Measurements from ENCODE around the gene ZNF582.
"Not testable (repeated sequence)": the region's sequence is repeated elsewhere in the genome, so short reads cannot be mapped to it uniquely, and the experiment has no call there.

Gene ZNF582

DNA sequence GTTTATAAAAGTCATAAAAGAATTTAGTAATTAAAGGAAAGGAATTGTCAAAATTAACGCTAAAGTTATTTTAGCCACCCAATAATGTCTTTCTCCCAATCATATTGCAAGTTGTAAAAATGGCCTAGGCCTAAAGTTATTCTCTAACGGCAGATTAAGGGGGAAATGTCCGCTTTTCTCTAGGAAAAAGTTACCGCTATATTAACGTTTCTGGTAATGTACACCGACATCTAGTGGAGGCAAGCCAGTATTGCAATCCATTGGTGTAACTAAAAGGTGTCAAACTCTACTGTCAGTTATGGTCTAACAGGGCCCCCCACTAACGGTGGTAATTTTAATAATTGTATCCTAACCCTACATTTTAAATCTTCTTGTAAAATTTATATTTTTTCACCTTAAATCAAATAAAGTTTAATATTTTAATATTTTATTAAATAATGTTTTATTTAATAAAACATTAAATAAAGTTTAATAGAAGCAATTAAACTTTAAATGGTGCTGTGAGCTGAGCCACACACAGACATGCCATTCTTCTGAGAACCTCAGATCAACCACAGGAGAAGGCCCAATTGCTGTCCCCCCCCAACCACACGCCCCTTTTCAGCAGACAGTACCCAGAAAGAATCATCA is 42.8 kb downstream of the ZNF582 start:
- DNase-seq = peak; percentile 3 to 64 (median 21)

DNA sequence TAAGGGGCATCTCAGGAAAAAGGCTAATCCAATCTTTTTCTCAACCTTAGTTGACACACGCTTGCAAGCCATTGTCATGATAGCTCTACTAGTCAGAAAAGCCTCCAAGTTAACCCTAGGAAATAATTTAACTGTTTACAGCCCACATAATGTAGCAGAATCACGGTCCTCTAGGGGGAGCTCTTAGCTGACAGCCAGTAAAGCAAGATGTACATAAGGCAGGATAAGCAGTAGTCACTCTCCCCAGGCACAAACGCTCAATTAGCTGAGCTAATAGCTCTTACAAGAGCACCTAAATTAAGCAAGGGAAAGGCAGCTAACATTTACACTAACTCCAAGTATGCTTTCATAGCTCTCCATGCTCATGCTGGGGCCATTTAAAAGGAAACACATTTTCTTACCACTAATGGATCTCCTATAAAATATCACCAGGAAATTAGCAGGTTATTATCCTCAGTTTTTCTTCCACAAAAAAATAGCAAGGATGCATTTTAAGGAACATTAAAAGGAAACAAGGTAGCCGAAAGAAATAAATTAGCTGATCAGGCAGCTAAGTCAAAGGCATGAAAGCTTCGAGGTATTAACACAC is 45.0 kb downstream of the ZNF582 start:
- no peak for DNase-seq

DNA sequence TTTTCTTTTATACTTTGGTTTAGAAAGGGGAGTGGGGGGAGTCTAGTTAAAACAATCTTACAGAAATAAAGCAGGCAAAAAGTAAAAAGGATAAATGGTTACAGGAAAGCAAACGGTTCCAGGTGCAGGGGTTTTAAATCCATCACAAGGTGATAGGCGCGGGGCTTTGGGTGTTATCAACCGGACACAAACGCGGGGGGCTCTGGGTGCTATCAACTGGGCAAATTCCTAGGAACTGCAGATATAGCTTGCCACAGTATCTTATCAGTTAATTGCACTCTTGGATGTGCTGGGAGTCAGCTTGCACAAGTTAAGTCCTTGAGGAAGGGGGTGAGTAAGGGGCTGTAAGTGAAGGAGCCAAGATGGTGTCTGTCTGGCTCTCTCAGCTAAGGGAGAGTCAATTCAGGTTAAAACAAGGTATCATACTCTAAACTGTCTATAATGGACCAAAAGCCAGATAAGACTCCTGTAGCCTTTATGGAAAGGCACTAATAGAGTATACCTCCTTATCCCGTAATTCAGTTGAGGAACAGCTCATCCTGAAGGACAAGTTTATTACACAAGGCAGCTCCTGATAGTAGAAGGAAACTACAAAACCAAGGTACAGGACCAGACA is 46.1 kb downstream of the ZNF582 start:
- DNase-seq = no peak

DNA sequence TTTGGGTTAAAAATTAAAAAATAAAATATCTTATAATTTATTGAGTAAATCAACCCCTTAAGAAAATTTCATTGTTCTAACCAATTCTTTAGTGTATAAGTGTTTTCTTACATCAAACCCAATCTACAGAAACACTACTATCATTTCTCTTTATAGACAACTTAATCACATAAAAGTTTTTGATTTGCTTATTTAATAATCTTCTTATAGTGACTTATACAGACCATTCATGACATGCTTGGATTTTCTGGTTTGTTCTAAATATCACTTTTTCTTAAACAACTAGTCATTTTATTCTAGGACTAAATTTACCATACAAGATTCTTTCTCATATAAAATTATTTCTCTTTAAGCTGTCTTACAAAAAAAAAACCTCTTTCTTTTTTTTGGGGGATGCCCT is 51.4 kb downstream of the ZNF582 start:
- no peak for DNase-seq

DNA sequence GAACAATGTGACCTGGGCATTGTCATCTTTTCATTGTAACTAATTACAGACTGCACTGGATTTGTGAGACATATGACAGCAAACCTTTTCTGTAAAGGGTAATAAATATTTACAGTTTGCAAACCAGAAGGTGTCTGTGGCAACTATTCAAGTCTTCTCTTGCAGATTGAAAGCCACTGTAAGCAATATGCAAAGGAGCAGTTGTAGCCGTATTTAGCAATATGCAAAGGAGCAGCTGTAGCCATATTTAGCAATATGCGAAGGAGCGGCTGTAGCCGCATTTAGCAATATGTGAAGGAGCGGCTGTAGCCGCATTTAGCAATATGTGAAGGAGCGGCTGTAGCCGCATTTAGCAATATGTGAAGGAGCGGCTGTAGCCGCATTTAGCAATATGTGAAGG is 54.3 kb downstream of the ZNF582 start:
- not testable (repeated sequence) for DNase-seq

DNA sequence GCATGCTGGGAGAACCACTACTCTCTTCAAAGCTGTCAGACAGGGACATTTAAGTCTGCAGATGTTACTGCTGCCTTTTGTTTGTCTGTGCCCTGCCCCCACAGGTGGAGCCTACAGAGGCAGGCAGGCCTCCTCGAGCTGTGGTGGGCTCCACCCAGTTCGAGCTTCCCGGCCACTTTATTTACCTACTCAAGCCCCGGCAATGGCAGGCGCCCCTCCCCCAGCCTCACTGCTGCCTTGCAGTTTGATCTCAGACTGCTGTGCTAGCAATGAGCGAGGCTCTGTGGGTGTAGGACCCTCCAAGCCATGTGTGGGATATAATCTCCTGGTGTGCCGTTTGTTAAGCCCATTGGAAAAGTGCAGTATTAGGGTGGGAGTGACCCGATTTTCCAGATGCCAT is 56.3 kb downstream of the ZNF582 start:
- DNase-seq = not testable (repeated sequence)

DNA sequence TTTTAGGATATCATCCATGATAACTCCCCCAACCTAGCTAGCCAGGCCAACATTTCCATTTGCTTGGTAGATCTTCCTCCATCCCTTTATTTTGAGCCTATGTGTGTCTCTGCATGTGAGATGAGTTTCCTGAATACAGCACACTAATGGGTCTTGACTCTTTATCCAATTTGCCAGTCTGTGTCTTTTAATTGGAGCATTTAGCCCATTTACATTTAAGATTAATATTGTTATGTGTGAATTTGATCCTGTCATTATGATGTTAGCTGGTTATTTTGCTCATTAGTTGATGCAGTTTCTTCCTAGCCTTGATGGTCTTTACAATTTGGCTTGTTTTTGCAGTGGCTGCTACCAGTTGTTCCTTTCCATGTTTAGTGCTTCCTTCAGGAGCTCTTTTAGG is 58.0 kb downstream of the ZNF582 start:
- not testable (repeated sequence) for DNase-seq

DNA sequence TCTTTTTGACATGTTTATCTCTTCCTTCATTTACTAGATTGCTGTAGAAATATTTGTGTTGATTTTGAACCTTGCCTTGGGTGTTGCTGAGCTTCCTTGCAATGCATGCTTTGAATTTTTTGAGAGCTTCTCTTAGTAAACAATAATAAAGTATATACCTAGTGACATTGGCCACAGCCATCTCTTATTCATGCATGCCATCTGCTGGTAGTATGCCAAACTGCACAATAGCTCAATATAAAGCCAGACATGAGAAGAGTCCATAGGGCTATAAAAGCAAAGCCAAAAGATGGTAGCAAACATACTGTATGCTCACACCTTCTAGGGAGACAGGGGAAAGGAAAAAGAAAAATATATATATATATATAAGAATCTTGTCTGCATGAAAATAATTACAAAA is 59.8 kb downstream of the ZNF582 start:
- peak in 3 of 6 experiments; percentile 12 to 25 (median 18) for DNase-seq

Data from stimulated activated naive CD4-positive, alpha-beta T cell (primary cell).